B cell (primary cell): ENCODE results near the gene GNPAT. TPM values are rescaled to one million over a fixed set of nuclear protein-coding genes. Genes with fewer than 3 reads are reported as not detected.

Source experiments
- ATAC-seq: fragments of 200-7000 bp; cut with Tn5 transposase; one replicate; pipeline ENCODE4 v1.10.0; 2021; ENCODE audit warnings: low read depth, mild to moderate bottlenecking, moderate number of reproducible peaks, moderate library complexity
- CTCF ChIA-PET: fragments of 350-600 bp; sonication (Branson Sonifier 250); formaldehyde crosslinking; loops from one replicate; lab custom pipeline; 2021; ENCODE audit warnings: antibody characterized with exemption, inconsistent platforms; lab: Charles Lee
- POLR2A ChIA-PET: fragments of 350-600 bp; sonication (Branson Sonifier 250); formaldehyde crosslinking; loops from one replicate; lab custom pipeline; 2021; ENCODE audit warnings: antibody characterized with exemption; lab: Charles Lee
- DNase-seq: peaks from one replicate; pipeline ENCODE4 v3.0.0; 2013
- H2AFZ ChIP-seq: 2 replicates; pipeline ENCODE4 v1.6.1; 2012; ENCODE audit warnings: mild to moderate bottlenecking, low read depth, low read length; ENCODE audit not compliant: insufficient read depth, poor library complexity, severe bottlenecking
- H3K27ac ChIP-seq, 2 donors: 1 replicate in 1 of 2; 2 replicates in 1 of 2; pipeline ENCODE4 v1.5.1; 2012 to 2013; ENCODE audit warnings: low read length in 2 of 2, mild to moderate bottlenecking in 2 of 2, moderate library complexity in 1 of 2
- H3K27me3 ChIP-seq, 4 experiments: fragments of 200-600 bp in 1 of 4; sonication (generic) in 1 of 4; replicated peaks in 1 of 4; 1 replicate in 2 of 4; 2 replicates in 2 of 4; pipeline versions ENCODE4 v1.6.1 to v1.7.0; 2013 to 2016; ENCODE audit warnings: low read length in 3 of 4, mild to moderate bottlenecking in 2 of 4, mixed read lengths in 1 of 4, moderate library complexity in 1 of 4; ENCODE audit not compliant: insufficient read depth in 4 of 4, control insufficient read depth in 3 of 4; ENCODE audit errors: control extremely low read depth in 1 of 4
- H3K36me3 ChIP-seq, 2 experiments: replicated peaks in 1 of 2; 1 replicate in 1 of 2; 2 replicates in 1 of 2; pipeline versions ENCODE4 v1.6.1 to v1.7.1; 2013; ENCODE audit warnings: low read length in 1 of 2; ENCODE audit not compliant: insufficient read depth in 2 of 2, control insufficient read depth in 1 of 2; ENCODE audit errors: control extremely low read depth in 1 of 2, extremely low read depth in 1 of 2
- H3K4me1 ChIP-seq, 2 donors: fragments of 200-600 bp in 1 of 2; sonication (generic) in 1 of 2; 1 replicate in 1 of 2; 2 replicates in 1 of 2; pipeline versions ENCODE4 v1.5.1 to v1.6.1; 2013 to 2017; ENCODE audit warnings: low read length in 2 of 2; ENCODE audit not compliant: control insufficient read depth in 2 of 2, insufficient read depth in 2 of 2
- H3K4me2 ChIP-seq: replicated peaks from 2 replicates; pipeline ENCODE3; 2012; ENCODE audit warnings: mild to moderate bottlenecking, low read depth, low read length; ENCODE audit not compliant: poor library complexity, severe bottlenecking
- H3K4me3 ChIP-seq, 5 experiments: fragments of 200-600 bp in 1 of 5; sonication (generic) in 1 of 5; 1 replicate in 3 of 5; 2 replicates in 2 of 5; pipeline versions ENCODE4 v1.5.1 to v1.7.0; 2011 to 2016; ENCODE audit warnings: low read length in 4 of 5, mild to moderate bottlenecking in 4 of 5, low read depth in 2 of 5, control low read depth in 1 of 5, moderate library complexity in 1 of 5; ENCODE audit not compliant: insufficient read depth in 1 of 5; ENCODE audit errors: control extremely low read depth in 1 of 5, extremely low read depth in 1 of 5
- H3K79me2 ChIP-seq: fragments of 200-600 bp; sonication (generic); one replicate; pipeline ENCODE4 v1.6.0; 2016; ENCODE audit warnings: low read length; ENCODE audit not compliant: control insufficient read depth, insufficient read depth
- H3K9ac ChIP-seq: fragments of 200-600 bp; sonication (generic); 2 replicates; pipeline ENCODE4 v1.6.1; 2017; ENCODE audit warnings: mild to moderate bottlenecking, low read length, moderate library complexity
- H3K9me3 ChIP-seq, 3 donors: one replicate each; pipeline versions ENCODE4 v1.6.1 to v1.7.1; 2013; ENCODE audit warnings: low read length in 2 of 3; ENCODE audit not compliant: control insufficient read depth in 2 of 3, insufficient read depth in 1 of 3; ENCODE audit errors: control extremely low read depth in 1 of 3
- H4K20me1 ChIP-seq: 2 replicates; pipeline ENCODE4 v1.6.0; 2012; ENCODE audit warnings: mild to moderate bottlenecking, low read length; ENCODE audit not compliant: insufficient read depth, control insufficient read depth, poor library complexity, severe bottlenecking
- H3K27ac Mint-ChIP-seq: one replicate; pipeline ENCODE4 v1.8.0; 2021; ENCODE audit warnings: mixed read lengths
- H3K27me3 Mint-ChIP-seq: one replicate; pipeline ENCODE4 v1.8.0; 2021; ENCODE audit warnings: mixed read lengths
- H3K4me1 Mint-ChIP-seq: one replicate; pipeline ENCODE4 v1.8.0; 2021; ENCODE audit warnings: mixed read lengths
- H3K4me3 Mint-ChIP-seq: one replicate; pipeline ENCODE4 v1.8.0; 2021; ENCODE audit warnings: mixed read lengths
- H3K9me3 Mint-ChIP-seq: one replicate; pipeline ENCODE4 v1.8.0; 2022; ENCODE audit warnings: mixed read lengths; ENCODE audit not compliant: insufficient read depth
- CTCF ChIP-seq: fragments of 200-600 bp; IDR thresholded peaks from one replicate; pipeline ENCODE4 v1.8.0; 2022; ENCODE audit warnings: antibody characterized with exemption, mild to moderate bottlenecking
- EZH2 ChIP-seq: IDR thresholded peaks from 2 replicates; pipeline ENCODE4 v1.6.1; 2012; ENCODE audit warnings: borderline replicate concordance, low read depth, mild to moderate bottlenecking, moderate library complexity, low read length; ENCODE audit not compliant: insufficient read depth, poor library complexity, severe bottlenecking
- WGBS: methylation state at CpG from one replicate; pipeline ENCODE4 v1.1.5; 2013; ENCODE audit warnings: missing lambda C conversion rate; ENCODE audit not compliant: insufficient coverage; 5-methylcytosine and 5-hydroxymethylcytosine counted together
- intact Hi-C: fragments of 100-400 bp; cut with micrococcal nuclease; formaldehyde crosslinking; loops from one replicate; pipeline ENCODE4 v1.10.0; 2022
- polyA plus RNA-seq: library from polyadenylated mRNA; depleted of rRNA; stranded (reverse); fragments of >200 nt; gene quantifications from 2 replicates; pipeline ENCODE4 v1.2.3, GENCODE V29; 2012
- total RNA-seq, 2 donors: library from RNA; stranded (reverse); fragments of 120-200 nt in 1 of 2; gene quantifications; 1 replicate in 1 of 2; 2 replicates in 1 of 2; pipeline versions ENCODE4 v1.2.3 to v1.2.4, GENCODE V29; 2013 to 2022

Gene GNPAT
- total and polyA plus RNA-seq, 2 donors (not counting 1 experiment from before 2014, with no cell fraction given): 19.5 to 49.0 TPM

- DNase-seq (no peak), ATAC-seq (no peak)
- Histone ChIP-seq H3K9ac (no peak overlapping the region), H3K27ac (no peak overlapping the region), H3K36me3 (no peaks in the 10 kb centered on the region), H3K4me2 (no peak overlapping the region), H4K20me1 (no peaks in the 10 kb centered on the region), H3K4me1 (no peaks in the 10 kb centered on the region), H2AFZ (no peak overlapping the region), H3K4me3 (no peak overlapping the region), H3K27me3 (peaks cover 0 to 22% (median 0%) of the 10 kb centered on the region in 4 experiments), H3K79me2 (no peaks in the 10 kb centered on the region), H3K9me3 (no peaks in the 10 kb centered on the region)
- POLR2A ChIA-PET: no interaction called here
- no peaks in the 10 kb centered on the region for H3K9me3 Mint-ChIP-seq
- H3K4me3 Mint-ChIP-seq: no peak overlapping the region
- H3K4me1 Mint-ChIP-seq: no peaks in the 10 kb centered on the region
- H3K27me3 Mint-ChIP-seq: peaks cover 40% of the 10 kb centered on the region
- WGBS: no CpG with 5 or more reads among the region's 2 CpGs
- CTCF ChIA-PET: no interaction called here
- H3K27ac Mint-ChIP-seq: no peak overlapping the region
- intact Hi-C loops: no loop called here
- TF ChIP-seq EZH2 (no peak), CTCF (no peak)
Measured at GRCh38 chr1:231196728-231197127, 44.3 kb upstream of the GNPAT start.

- 98% methylated on average over 7 of the region's 7 CpGs for WGBS
- Histone ChIP-seq H3K36me3 (no peaks in the 10 kb centered on the region), H4K20me1 (no peaks in the 10 kb centered on the region), H3K4me2 (no peak overlapping the region), H2AFZ (no peak overlapping the region), H3K4me3 (no peak overlapping the region), H3K27ac (no peak overlapping the region), H3K27me3 (peaks cover 0 to 31% (median 0%) of the 10 kb centered on the region in 4 experiments), H3K79me2 (no peaks in the 10 kb centered on the region), H3K9me3 (no peaks in the 10 kb centered on the region), H3K4me1 (no peaks in the 10 kb centered on the region), H3K9ac (no peak overlapping the region)
- POLR2A ChIA-PET: no interaction called here
- CTCF ChIA-PET: no interaction called here
- Mint-ChIP-seq H3K27ac (no peak overlapping the region), H3K9me3 (no peaks in the 10 kb centered on the region), H3K4me1 (no peaks in the 10 kb centered on the region), H3K4me3 (no peak overlapping the region), H3K27me3 (peaks cover 48% of the 10 kb centered on the region)
- ATAC-seq (no peak), DNase-seq (no peak)
- TF ChIP-seq EZH2 (no peak), CTCF (no peak)
- intact Hi-C loops: no loop called here
Measured at GRCh38 chr1:231199868-231200267, 41.1 kb upstream of the GNPAT start.
